HepG2 (cell line): ENCODE results near the gene SCYGR6. TPM values are rescaled to one million over a fixed set of nuclear protein-coding genes. Genes with fewer than 3 reads are reported as not detected.

ENCODE experiments used
- DPF2 ChIP-seq: sonication (generic); formaldehyde crosslinking; IDR thresholded peaks from 2 replicates; pipeline ENCODE4 v1.4.0; 2020; ENCODE audit warnings: mild to moderate bottlenecking, low read depth, missing genetic modification reagents, borderline replicate concordance
- EEA1 ChIP-seq: sonication (generic); formaldehyde crosslinking; IDR thresholded peaks from 2 replicates; pipeline ENCODE4 v1.5.1; 2020; ENCODE audit warnings: mild to moderate bottlenecking, missing genetic modification reagents, borderline replicate concordance
- ELK4 ChIP-seq: sonication (generic); formaldehyde crosslinking; IDR thresholded peaks from 2 replicates; pipeline ENCODE4 v1.9.0; 2021; ENCODE audit warnings: missing genetic modification reagents, borderline replicate concordance
- FOXO1 ChIP-seq: sonication (generic); formaldehyde crosslinking; IDR thresholded peaks from 2 replicates; pipeline ENCODE4 v1.4.0; 2020; ENCODE audit warnings: missing genetic modification reagents
- HNRNPK ChIP-seq: fragments of 200-400 bp; formaldehyde crosslinking; IDR thresholded peaks from 2 replicates; pipeline ENCODE4 v1.6.1; 2018; ENCODE audit warnings: low read length, low read depth, moderate library complexity, mild to moderate bottlenecking; ENCODE audit not compliant: poor library complexity, severe bottlenecking
- MAFK ChIP-seq, 2 experiments: IDR thresholded peaks in 1 of 2; conservative IDR thresholded peaks in 1 of 2; 2 replicates each; pipeline ENCODE4 v1.6.1; 2011; ENCODE audit warnings: improper control_type of control experiment in 2 of 2, low read length in 2 of 2
- NFIC ChIP-seq: IDR thresholded peaks from 2 replicates; pipeline ENCODE4 v1.6.1; 2012; ENCODE audit warnings: mild to moderate bottlenecking, low read length, inconsistent platforms
- POLR2AphosphoS5 ChIP-seq: IDR thresholded peaks from 2 replicates; pipeline ENCODE4 v1.6.1; 2012; ENCODE audit warnings: low read depth, low read length
- RAD51 ChIP-seq: fragments of 450-650 bp; IDR thresholded peaks from 2 replicates; pipeline ENCODE4 v1.6.1; 2016; ENCODE audit warnings: borderline replicate concordance
- SNAPC5 ChIP-seq: sonication (generic); formaldehyde crosslinking; IDR thresholded peaks from 2 replicates; pipeline ENCODE4 v1.8.1; 2023; ENCODE audit warnings: mild to moderate bottlenecking, missing genetic modification reagents, borderline replicate concordance
- SRSF9 ChIP-seq: fragments of 200-400 bp; formaldehyde crosslinking; IDR thresholded peaks from 2 replicates; pipeline ENCODE4 v1.6.1; 2018; ENCODE audit warnings: borderline replicate concordance, mild to moderate bottlenecking, low read depth, low read length; ENCODE audit not compliant: insufficient read depth, poor library complexity, severe bottlenecking
- TAF1 ChIP-seq: sonication (generic); formaldehyde crosslinking; IDR thresholded peaks from 2 replicates; pipeline ENCODE4 v1.4.0; 2020; ENCODE audit warnings: missing genetic modification reagents
- TMF1 ChIP-seq: sonication (generic); formaldehyde crosslinking; IDR thresholded peaks from 2 replicates; pipeline ENCODE4 v1.8.1; 2022; ENCODE audit warnings: low read depth, missing genetic modification reagents
- ZMYM2 ChIP-seq: sonication (generic); formaldehyde crosslinking; IDR thresholded peaks from 2 replicates; pipeline ENCODE4 v1.8.0; 2022; ENCODE audit warnings: mild to moderate bottlenecking, missing genetic modification reagents
- ZNF224 ChIP-seq: sonication (generic); formaldehyde crosslinking; IDR thresholded peaks from 2 replicates; pipeline ENCODE4 v1.5.0; 2020; ENCODE audit warnings: mild to moderate bottlenecking, missing genetic modification reagents
- ZNF710 ChIP-seq: sonication (generic); formaldehyde crosslinking; IDR thresholded peaks from 2 replicates; pipeline ENCODE4 v1.5.0; 2020; ENCODE audit warnings: mild to moderate bottlenecking, missing genetic modification reagents, borderline replicate concordance
- ZNF75D ChIP-seq: sonication (generic); formaldehyde crosslinking; IDR thresholded peaks from 2 replicates; pipeline ENCODE4 v1.8.1; 2023; ENCODE audit warnings: missing genetic modification reagents, mild to moderate bottlenecking, borderline replicate concordance
- polyA plus RNA-seq, 8 experiments: library from polyadenylated mRNA; depleted of rRNA in 3 of 8; stranded (reverse) in 7 of 8; unstranded in 1 of 8; fragments of >200 nt; fragmentation: Illumina TruSeq in 4 of 8; extraction: Trizol in 4 of 8; gene quantifications; 2 replicates each; pipeline versions ENCODE4 v1.2.1 to v1.2.3, GENCODE V29; 2011 to 2016; ENCODE audit warnings: low read depth in 4 of 8, missing spikeins in 1 of 8, mixed read lengths in 1 of 8; ENCODE audit not compliant: insufficient read depth in 1 of 8
- total RNA-seq, 5 experiments: library from RNA; depleted of rRNA; stranded (reverse); fragments of >200 nt; fragmentation: Illumina TruSeq; extraction: Trizol; gene quantifications; 2 replicates each; pipeline ENCODE4 v1.2.3, GENCODE V29; 2016; ENCODE audit warnings: low read depth in 1 of 5
- TF ChIP-seq, protein P1 (sequence below): sonication (generic); formaldehyde crosslinking; IDR thresholded peaks from 2 replicates; pipeline ENCODE4 v1.8.0; 2022; ENCODE audit warnings: missing genetic modification reagents, low read depth, mild to moderate bottlenecking, borderline replicate concordance
- TF ChIP-seq, protein P2 (sequence below): sonication (generic); formaldehyde crosslinking; IDR thresholded peaks from 2 replicates; pipeline ENCODE4 v1.8.0; 2022; ENCODE audit warnings: missing genetic modification reagents, mild to moderate bottlenecking, inconsistent platforms, borderline replicate concordance
- TF ChIP-seq, protein P3 (sequence below): sonication (generic); formaldehyde crosslinking; IDR thresholded peaks from 2 replicates; pipeline ENCODE4 v1.8.0; 2022; ENCODE audit warnings: mild to moderate bottlenecking, missing genetic modification reagents, moderate library complexity
- TF ChIP-seq, protein P4 (sequence below): sonication (generic); formaldehyde crosslinking; IDR thresholded peaks from 2 replicates; pipeline ENCODE4 v1.5.1; 2020; ENCODE audit warnings: mild to moderate bottlenecking, missing genetic modification reagents, borderline replicate concordance
- TF ChIP-seq, protein P5 (sequence below): sonication (generic); formaldehyde crosslinking; IDR thresholded peaks from 2 replicates; pipeline ENCODE4 v1.5.1; 2020; ENCODE audit warnings: missing genetic modification reagents, mild to moderate bottlenecking, borderline replicate concordance

Gene SCYGR6
- total and polyA plus RNA-seq, 2 of the 13 experiments (the other 11 are each of a cell fraction or from before 2014, with no cell fraction given) = not detected

DNA sequence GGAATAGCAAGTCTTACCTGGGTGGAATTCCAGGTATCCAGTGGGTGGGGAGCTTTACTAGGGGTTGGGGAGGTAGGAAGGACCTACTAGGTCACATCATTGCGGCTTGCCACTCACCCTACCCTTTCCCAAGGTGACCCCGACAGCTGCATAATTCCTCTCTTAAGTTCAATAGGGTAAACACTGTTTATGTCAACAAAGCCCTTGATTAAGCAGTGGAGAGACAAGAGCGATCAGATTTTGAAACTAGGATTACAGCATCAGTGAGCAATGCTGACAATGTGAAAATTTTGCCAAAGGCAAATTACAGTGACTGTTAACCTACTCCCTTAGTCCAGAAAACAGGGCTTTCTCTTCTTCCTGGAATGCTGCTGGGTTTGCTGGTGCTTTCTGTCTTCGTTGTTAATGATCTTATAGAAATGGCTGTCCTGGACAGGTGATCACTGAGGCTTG lies 21.3 kb downstream of the SCYGR6 start (continued):
- no peak for TF ChIP-seq SNAPC5 (CRISPR knock-in tag)
- no peak for TF ChIP-seq POLR2AphosphoS5
- TF ChIP-seq EEA1 = no peak
- no peak for TF ChIP-seq TAF1 (CRISPR knock-in tag)
- no peak for TF ChIP-seq ZNF224 (CRISPR knock-in tag)
- TF ChIP-seq, protein P1, sequence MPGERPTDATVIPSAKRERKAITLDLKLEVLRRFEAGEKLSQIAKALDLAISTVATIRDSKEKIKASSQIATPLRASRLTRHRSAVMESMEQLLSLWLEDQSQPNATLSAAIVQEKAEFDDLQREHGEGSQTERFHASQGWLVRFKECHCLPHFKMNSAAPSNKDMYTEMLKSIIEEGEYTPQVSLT = no peak
- TF ChIP-seq SRSF9 = no peak
- TF ChIP-seq MAFK (conservative IDR thresholded peaks at IDR 0.05 in 1 of 2, IDR thresholded peaks at IDR 0.05 in 1 of 2; ENCODE audit: low read length in 2 of 2) = peak; percentile 87 to 88
- TF ChIP-seq ZMYM2 (CRISPR knock-in tag) = no peak
- TF ChIP-seq, protein P2, sequence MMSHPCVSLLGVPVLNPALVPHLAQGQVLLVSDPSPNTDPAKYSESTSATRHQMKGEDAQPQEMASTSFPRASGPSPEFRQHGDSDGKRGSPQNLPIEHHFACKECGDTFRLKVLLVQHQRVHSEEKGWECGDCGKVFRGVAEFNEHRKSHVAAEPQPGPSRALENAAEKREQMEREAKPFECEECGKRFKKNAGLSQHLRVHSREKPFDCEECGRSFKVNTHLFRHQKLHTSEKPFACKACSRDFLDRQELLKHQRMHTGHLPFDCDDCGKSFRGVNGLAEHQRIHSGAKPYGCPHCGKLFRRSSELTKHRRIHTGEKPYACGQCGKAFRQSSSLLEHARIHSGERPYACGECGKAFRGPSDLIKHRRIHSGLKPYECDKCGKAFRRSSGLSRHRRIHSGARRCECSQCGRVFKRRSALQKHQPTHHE = no peak
- TF ChIP-seq HNRNPK = no peak
- no peak for TF ChIP-seq ZNF75D (CRISPR knock-in tag)
- TF ChIP-seq, protein P3, sequence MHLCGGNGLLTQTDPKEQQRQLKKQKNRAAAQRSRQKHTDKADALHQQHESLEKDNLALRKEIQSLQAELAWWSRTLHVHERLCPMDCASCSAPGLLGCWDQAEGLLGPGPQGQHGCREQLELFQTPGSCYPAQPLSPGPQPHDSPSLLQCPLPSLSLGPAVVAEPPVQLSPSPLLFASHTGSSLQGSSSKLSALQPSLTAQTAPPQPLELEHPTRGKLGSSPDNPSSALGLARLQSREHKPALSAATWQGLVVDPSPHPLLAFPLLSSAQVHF (CRISPR knock-in tag) = no peak
- TF ChIP-seq, protein P4, sequence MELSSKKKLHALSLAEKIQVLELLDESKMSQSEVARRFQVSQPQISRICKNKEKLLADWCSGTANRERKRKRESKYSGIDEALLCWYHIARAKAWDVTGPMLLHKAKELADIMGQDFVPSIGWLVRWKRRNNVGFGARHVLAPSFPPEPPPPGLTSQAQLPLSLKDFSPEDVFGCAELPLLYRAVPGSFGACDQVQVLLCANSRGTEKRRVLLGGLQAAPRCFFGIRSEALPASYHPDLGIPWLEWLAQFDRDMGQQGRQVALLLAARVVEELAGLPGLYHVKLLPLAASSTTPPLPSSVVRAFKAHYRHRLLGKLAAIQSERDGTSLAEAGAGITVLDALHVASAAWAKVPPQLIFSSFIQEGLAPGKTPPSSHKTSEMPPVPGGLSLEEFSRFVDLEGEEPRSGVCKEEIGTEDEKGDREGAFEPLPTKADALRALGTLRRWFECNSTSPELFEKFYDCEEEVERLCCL = no peak
- TF ChIP-seq ZNF710 = no peak
- TF ChIP-seq TMF1 (CRISPR knock-in tag) = no peak
- no peak for TF ChIP-seq DPF2 (CRISPR knock-in tag)
- TF ChIP-seq ELK4 (CRISPR knock-in tag) = no peak
- TF ChIP-seq, protein P5, sequence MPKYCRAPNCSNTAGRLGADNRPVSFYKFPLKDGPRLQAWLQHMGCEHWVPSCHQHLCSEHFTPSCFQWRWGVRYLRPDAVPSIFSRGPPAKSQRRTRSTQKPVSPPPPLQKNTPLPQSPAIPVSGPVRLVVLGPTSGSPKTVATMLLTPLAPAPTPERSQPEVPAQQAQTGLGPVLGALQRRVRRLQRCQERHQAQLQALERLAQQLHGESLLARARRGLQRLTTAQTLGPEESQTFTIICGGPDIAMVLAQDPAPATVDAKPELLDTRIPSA (CRISPR knock-in tag) = no peak
- no peak for TF ChIP-seq FOXO1
- no peak for TF ChIP-seq RAD51
- no peak for TF ChIP-seq NFIC
